ENCODE results near the gene CSRP3. TPM values are rescaled to one million over a fixed set of nuclear protein-coding genes. Genes with fewer than 3 reads are reported as not detected.

CSRP3 gene
- total and polyA plus RNA-seq, 9 of the 15 experiments (the other 6 are each of a cell fraction or from before 2014, with no cell fraction given), result 0.14 TPM; not detected in 8

GRCh38 chr11:19240420-19241259, 38.9 kb upstream of the CSRP3 start, which contains the start of gene E2F8 (continued):
- TF ChIP-seq ZFP91 (CRISPR knock-in tag; IDR thresholded peaks at IDR 0.05) (0 out of 2 replicates have a peak, but pooled peaks have one; percentile 54), ZBTB40 (IDR thresholded peaks at IDR 0.05) (no peak), ZBTB40 (CRISPR knock-in tag; IDR thresholded peaks at IDR 0.05) (no peak), HDAC6 (IDR thresholded peaks at IDR 0.05; ENCODE audit: low read depth, low read length) (no peak), BCLAF1 (IDR thresholded peaks at IDR 0.05; ENCODE audit: borderline replicate concordance in 1 of 2, control insufficient read depth in 1 of 2, low read depth in 2 of 2, low read length in 1 of 2) (0 out of 4 replicates have a peak, but pooled peaks of 1 of the 2 experiments have one; percentile 17), CSDE1 (IDR thresholded peaks at IDR 0.05) (peak in 1 of 2 experiments; percentile 63; a peak in 1 of 4 replicates), NCOA1 (IDR thresholded peaks at IDR 0.05; ENCODE audit: low read depth) (no peak), ZNF766 (CRISPR knock-in tag; conservative IDR thresholded peaks at IDR 0.05) (0 out of 2 replicates have a peak, but pooled peaks have one; percentile 42), POLR2AphosphoS5 (IDR thresholded peaks at IDR 0.05; ENCODE audit: control insufficient read depth, insufficient read depth, low read depth, low read length) (peak; percentile 70), HNRNPK (IDR thresholded peaks at IDR 0.05; ENCODE audit: low read depth, low read length, poor library complexity, severe bottlenecking) (peak; percentile 29), JUND (IDR thresholded peaks at IDR 0.05; ENCODE audit: borderline replicate concordance, low read depth, low read length) (peak; percentile 39; the same call in 1 of the 2 replicates), JUND (tag; IDR thresholded peaks at IDR 0.05; ENCODE audit: borderline replicate concordance, low read depth, low read length) (no peak; the same call in 2 of the 3 replicates)
